Upper lobe of left lung (tissue), 6 donors: ENCODE measurements around the gene MCF2L. TPM values are rescaled to one million over a fixed set of nuclear protein-coding genes. Genes with fewer than 3 reads are reported as not detected.

Experiments used
- ATAC-seq, 2 donors: fragments of 200-7000 bp; cut with Tn5 transposase; one replicate each; pipeline ENCODE4 v1.9.1; 2022; ENCODE audit warnings: mild to moderate bottlenecking in 2 of 2, moderate library complexity in 2 of 2; ENCODE audit not compliant: low FRiP score in 2 of 2
- DNase-seq, 2 donors: peaks; one replicate each; pipeline ENCODE4 v3.0.0-alpha.2; 2019 to 2020
- H3K27ac ChIP-seq, 4 donors: fragments of 200-600 bp; sonication (generic); one replicate each; pipeline ENCODE4 v1.5.1; 2016 to 2019
- H3K27me3 ChIP-seq, 4 donors: fragments of 200-600 bp; sonication (generic); one replicate each; pipeline ENCODE4 v1.5.1; 2017 to 2019
- H3K36me3 ChIP-seq, 4 donors: fragments of 200-600 bp; sonication (generic); one replicate each; pipeline ENCODE4 v1.5.1; 2016 to 2019
- H3K4me1 ChIP-seq, 4 donors: fragments of 200-600 bp; sonication (generic); one replicate each; pipeline ENCODE4 v1.5.1; 2018 to 2019
- H3K4me3 ChIP-seq, 4 donors: fragments of 200-600 bp; sonication (generic); one replicate each; pipeline ENCODE4 v1.5.1; 2017 to 2019; ENCODE audit warnings: mild to moderate bottlenecking in 2 of 4, moderate library complexity in 1 of 4
- H3K9me3 ChIP-seq, 4 donors: fragments of 200-600 bp; sonication (generic); one replicate each; pipeline ENCODE4 v1.5.1; 2018 to 2019
- EP300 ChIP-seq, 4 donors: sonication (generic); formaldehyde crosslinking; IDR thresholded peaks; one replicate each; pipeline ENCODE4 v1.5.1; 2017; ENCODE audit warnings: antibody characterized with exemption in 4 of 4, control low read depth in 2 of 4
- POLR2A ChIP-seq, 4 donors: fragments of 450-650 bp; IDR thresholded peaks; one replicate each; pipeline ENCODE4 v1.5.1; 2016 to 2017; ENCODE audit warnings: antibody characterized with exemption in 4 of 4, mild to moderate bottlenecking in 2 of 4
- POLR2AphosphoS5 ChIP-seq, 2 donors: sonication (generic); formaldehyde crosslinking; IDR thresholded peaks; one replicate each; pipeline ENCODE4 v1.5.1; 2017; ENCODE audit warnings: antibody characterized with exemption in 2 of 2
- WGBS, 2 donors: methylation state at CpG; one replicate each; pipeline ENCODE4 v1.1.5; 2017 to 2018; 5-methylcytosine and 5-hydroxymethylcytosine counted together
- total RNA-seq, 6 donors: library from RNA; depleted of rRNA in 4 of 6; stranded (reverse); fragments of >200 nt in 4 of 6; gene quantifications; one replicate each; pipeline versions ENCODE4 v1.1.0 to v1.2.1, GENCODE V29; 2016 to 2021
- TF ChIP-seq, protein P1 (sequence below), 6 experiments: fragments of 450-650 bp in 4 of 6; fragments of 200-600 bp in 2 of 6; sonication (generic) in 2 of 6; IDR thresholded peaks; one replicate each; pipeline ENCODE4 v1.5.1; 2016 to 2019; ENCODE audit warnings: antibody characterized with exemption in 6 of 6
- donor health status: DM: no; HTN: no; CAD: no; lungs with moderate emphysema.
- donor health status: DM: no; HTN: yes; CAD: no; lungs with severe emphysema.

MCF2L gene
- total RNA-seq, 6 donors from 2014 or later, result 14.3 to 99.5 (median 53.1) TPM

DNA sequence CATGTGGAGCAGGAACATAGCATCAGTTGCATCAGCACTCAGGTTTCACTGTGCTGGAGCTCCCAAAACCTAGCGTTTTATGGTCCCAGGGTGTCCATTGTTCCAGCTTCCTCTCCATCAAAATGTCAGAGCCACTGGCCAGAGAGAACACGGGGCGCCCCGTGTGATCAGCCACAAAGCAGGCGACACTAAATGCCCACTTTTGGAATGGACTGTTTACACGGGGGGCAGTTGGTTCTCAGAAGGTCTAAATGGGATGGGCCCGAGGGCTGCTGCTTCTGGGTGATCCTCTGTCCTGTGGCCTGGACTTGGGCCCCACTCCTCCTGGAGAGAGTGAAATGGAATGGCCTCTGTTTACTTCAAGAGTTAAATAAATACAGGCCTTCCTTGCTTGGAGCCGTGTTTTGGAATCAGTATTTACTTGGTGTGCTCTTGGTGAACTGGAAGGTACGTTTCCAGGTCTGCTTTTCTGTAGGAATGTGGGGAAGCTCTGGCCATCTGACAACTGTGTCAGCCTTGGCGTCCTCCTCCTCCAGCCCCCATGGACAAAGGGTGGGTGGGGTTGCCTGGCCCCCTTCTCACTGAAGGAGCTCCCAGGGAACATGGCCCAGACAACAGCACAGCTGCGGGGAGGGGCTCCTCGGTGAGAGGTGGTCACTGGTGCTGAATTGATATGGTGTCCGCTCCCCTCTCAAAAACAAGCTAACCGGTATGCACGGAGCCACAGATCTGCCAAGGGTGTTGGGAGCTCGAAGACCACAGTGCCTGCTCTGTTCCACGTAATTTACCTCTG is 16.1 kb upstream of the MCF2L start:
- ATAC-seq (no peak), DNase-seq (peak in 1 of 2 donors; percentile 18)
- TF ChIP-seq POLR2AphosphoS5 (IDR thresholded peaks at IDR 0.05) (no peak), EP300 (IDR thresholded peaks at IDR 0.05) (no peak)
- TF ChIP-seq, protein P1, sequence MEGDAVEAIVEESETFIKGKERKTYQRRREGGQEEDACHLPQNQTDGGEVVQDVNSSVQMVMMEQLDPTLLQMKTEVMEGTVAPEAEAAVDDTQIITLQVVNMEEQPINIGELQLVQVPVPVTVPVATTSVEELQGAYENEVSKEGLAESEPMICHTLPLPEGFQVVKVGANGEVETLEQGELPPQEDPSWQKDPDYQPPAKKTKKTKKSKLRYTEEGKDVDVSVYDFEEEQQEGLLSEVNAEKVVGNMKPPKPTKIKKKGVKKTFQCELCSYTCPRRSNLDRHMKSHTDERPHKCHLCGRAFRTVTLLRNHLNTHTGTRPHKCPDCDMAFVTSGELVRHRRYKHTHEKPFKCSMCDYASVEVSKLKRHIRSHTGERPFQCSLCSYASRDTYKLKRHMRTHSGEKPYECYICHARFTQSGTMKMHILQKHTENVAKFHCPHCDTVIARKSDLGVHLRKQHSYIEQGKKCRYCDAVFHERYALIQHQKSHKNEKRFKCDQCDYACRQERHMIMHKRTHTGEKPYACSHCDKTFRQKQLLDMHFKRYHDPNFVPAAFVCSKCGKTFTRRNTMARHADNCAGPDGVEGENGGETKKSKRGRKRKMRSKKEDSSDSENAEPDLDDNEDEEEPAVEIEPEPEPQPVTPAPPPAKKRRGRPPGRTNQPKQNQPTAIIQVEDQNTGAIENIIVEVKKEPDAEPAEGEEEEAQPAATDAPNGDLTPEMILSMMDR (IDR thresholded peaks at IDR 0.05), result no peak
- no peaks in the 10 kb centered on the region for H3K9me3 ChIP-seq
- no peak overlapping the region for H3K4me3 ChIP-seq
- no peaks in the 10 kb centered on the region for H3K27me3 ChIP-seq
- peaks cover 0 to 10% (median 5%) of the 10 kb centered on the region in 4 donors for H3K4me1 ChIP-seq
- H3K27ac ChIP-seq, result peak overlapping the region in 3 of 4 donors; percentile 10 to 49 (median 11)
- 54 to 63% methylated on average over 11 to 17 of the region's 17 CpGs for WGBS, 2 donors
- H3K36me3 ChIP-seq, result no peaks in the 10 kb centered on the region

DNA sequence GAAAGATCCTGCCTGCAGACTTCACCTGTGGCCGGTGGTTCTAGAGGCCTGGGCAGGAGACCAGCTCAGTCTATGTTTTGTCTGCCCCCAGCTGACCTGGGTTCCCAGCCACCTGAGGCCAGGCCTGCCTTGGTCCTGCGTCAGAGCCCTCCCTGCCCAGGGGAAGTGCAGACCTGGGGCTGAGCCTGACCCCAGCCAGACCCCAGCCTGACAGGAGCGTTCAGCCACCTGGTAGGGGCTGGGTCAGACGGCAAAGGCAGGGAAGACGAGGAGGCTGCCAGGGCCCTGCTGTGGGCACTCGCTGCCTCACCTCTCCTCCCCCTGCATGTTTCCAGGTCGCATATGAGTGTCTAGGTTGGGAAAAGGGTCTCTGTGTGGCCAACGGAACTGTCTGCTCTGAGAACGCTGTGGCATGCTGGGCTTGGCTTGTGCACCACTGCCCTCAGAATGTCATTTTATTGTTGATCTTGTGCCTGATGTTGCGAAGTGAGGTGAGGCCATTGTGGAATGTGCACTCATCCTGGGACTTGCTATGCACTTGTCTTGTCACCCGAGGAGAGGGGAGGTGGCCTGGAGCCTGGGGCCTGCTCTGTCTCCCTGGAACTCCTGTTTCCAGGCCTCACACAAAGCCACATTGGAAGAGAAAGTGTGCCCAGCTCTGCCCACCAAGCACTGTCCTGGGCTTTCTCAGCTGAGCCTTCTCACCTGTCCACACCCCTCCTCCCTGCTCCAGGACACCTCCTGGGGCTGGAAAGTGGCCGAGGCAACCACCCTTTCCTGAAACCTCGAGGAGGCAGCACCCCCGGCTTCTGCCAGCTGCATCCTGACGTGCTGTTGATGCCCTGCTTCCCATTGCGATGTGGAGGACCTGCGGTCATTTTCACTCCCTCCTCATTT is 15.2 kb upstream of the MCF2L start:
- no peak for ATAC-seq
- peaks cover 6 to 14% (median 10%) of the 10 kb centered on the region in 4 donors for H3K4me1 ChIP-seq
- H3K27me3 ChIP-seq, result no peaks in the 10 kb centered on the region
- DNase-seq, result peak in 1 of 2 donors; percentile 18
- H3K9me3 ChIP-seq, result no peaks in the 10 kb centered on the region
- H3K36me3 ChIP-seq, result no peaks in the 10 kb centered on the region
- 77 to 78% methylated on average over 8 to 17 of the region's 17 CpGs for WGBS, 2 donors
- H3K4me3 ChIP-seq, result no peak overlapping the region
- TF ChIP-seq, protein P1 (IDR thresholded peaks at IDR 0.05), result no peak
- no peak for TF ChIP-seq POLR2AphosphoS5 (IDR thresholded peaks at IDR 0.05)
- no peak for TF ChIP-seq POLR2A (IDR thresholded peaks at IDR 0.05)
- TF ChIP-seq EP300 (IDR thresholded peaks at IDR 0.05), result no peak
- H3K27ac ChIP-seq, result peak overlapping the region in 1 of 4 donors; percentile 10

DNA sequence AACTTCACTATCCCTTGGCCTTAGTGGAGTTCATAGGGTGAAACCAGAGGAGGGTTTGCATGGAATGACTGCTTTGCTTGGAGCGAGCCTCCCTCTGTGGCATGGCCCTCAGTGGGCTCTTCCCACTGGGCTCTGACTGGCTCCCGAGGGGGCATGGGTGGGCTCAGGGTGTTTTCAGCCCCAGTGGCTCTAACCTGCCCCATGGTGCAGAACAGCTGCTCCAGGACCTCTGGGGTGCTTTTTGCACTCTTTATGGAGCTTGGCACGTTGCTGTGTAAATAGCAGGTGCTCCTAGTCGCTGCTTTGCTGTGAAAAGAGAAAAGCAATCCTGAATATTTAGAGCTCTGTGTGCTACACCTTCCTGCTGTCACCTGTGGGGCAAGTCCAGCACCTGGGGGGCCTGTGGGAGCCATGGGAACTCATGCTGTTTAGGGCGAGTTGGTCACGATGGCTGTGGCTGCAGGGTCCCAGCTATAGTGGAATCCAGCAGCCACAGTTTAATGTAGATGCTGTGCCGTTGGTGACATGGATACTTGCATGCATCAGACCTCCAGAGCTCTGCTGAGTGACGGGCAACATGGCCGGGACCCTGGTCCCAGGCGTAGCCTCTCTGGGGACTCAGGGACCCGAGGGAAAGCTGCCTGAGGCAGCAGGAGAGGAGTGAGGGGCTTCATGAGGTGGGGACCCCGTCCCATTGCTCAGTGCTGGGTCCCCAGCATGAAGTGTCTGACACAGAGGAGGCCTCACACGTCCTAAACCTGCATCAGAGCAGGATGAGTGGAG is 14.3 kb upstream of the MCF2L start:
- peak in 1 of 2 donors; percentile 9 for DNase-seq
- WGBS, 2 donors, result 78 to 85% methylated on average over 5 to 11 of the region's 13 CpGs

DNA sequence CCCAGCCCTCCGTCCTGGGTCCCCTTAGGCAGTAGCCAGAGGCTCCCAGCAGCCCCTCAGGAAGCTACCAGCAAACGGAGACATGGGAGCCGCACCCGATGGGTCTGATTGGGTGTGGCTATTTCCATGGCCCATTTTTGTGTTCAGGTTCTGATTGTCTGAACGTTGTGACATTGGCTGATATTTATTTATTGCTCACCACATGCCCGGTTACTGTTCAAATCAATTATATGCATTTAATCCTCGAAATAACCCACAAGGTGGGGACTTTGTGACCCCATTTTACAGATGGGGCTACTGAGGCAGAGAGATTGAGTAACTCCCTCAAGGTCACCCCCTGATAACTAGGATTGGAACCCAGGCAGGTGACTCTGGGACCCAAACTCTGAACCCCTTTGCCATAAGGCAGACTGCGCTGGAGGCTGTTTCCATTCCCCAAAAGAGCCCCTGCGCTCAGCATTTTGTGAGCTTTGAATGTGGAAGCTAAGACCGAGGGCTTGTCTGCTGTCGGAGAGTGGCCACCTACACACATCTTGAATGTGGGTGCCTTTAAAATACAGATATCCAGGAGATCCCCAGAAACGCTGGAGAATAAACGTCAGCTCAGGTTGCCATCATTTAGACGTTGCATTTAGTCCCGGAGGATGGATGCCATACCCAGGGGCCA is 13.6 kb upstream of the MCF2L start:
- H3K27ac ChIP-seq, result no peak overlapping the region
- H3K4me1 ChIP-seq, result peaks cover 7 to 23% (median 16%) of the 10 kb centered on the region in 4 donors
- no peaks in the 10 kb centered on the region for H3K27me3 ChIP-seq
- WGBS, 2 donors, result 88 to 91% methylated on average over 14 to 15 of the region's 15 CpGs
- H3K9me3 ChIP-seq, result no peaks in the 10 kb centered on the region
- ATAC-seq (no peak), DNase-seq (no peak)
- H3K36me3 ChIP-seq, result no peaks in the 10 kb centered on the region
- no peak overlapping the region for H3K4me3 ChIP-seq
- TF ChIP-seq POLR2AphosphoS5 (IDR thresholded peaks at IDR 0.05), result no peak
- no peak for TF ChIP-seq POLR2A (IDR thresholded peaks at IDR 0.05)
- TF ChIP-seq, protein P1 (IDR thresholded peaks at IDR 0.05), result no peak
- no peak for TF ChIP-seq EP300 (IDR thresholded peaks at IDR 0.05)

More for the DNA sequence above, 14.3 kb upstream of the MCF2L start:
- Histone ChIP-seq H3K36me3 (no peaks in the 10 kb centered on the region), H3K27ac (no peak overlapping the region), H3K27me3 (no peaks in the 10 kb centered on the region), H3K4me3 (no peak overlapping the region), H3K9me3 (no peaks in the 10 kb centered on the region), H3K4me1 (peaks cover 7 to 17% (median 11%) of the 10 kb centered on the region in 4 donors)
- TF ChIP-seq POLR2A (IDR thresholded peaks at IDR 0.05) (no peak), EP300 (IDR thresholded peaks at IDR 0.05) (no peak), POLR2AphosphoS5 (IDR thresholded peaks at IDR 0.05) (no peak)
- TF ChIP-seq, protein P1 (IDR thresholded peaks at IDR 0.05), result no peak
- no peak for ATAC-seq
